ENCODE data around the gene TEKTIP1. TPM values are rescaled to one million over a fixed set of nuclear protein-coding genes. Genes with fewer than 3 reads are reported as not detected.

TEKTIP1 gene
- total and polyA plus RNA-seq, 2 of the 4 experiments (the other 2 are of a cell fraction) = not detected

GRCh38 chr19:3515891-3516422 is 23.0 kb upstream of the TEKTIP1 start:
- Histone ChIP-seq H3K4ac (ENCODE audit: low read depth, low read length) (no peak overlapping the region), H3K79me1 (ENCODE audit: low read depth in 1 of 2, low read length in 2 of 2) (peaks cover 9 to 95% of the 10 kb centered on the region in 2 experiments), H4K5ac (ENCODE audit: low read depth, low read length) (no peak overlapping the region), H2BK120ac (ENCODE audit: low read depth, low read length) (no peak overlapping the region), H2AK5ac (ENCODE audit: low read depth, low read length) (peak overlapping the region; percentile 5; the same call in 1 of the 2 replicates), H4K8ac (ENCODE audit: low read depth in 2 of 2, low read length in 2 of 2) (no peak overlapping the region), H3K27ac (ENCODE audit: insufficient read depth, low read length) (no peak overlapping the region), H3K9ac (ENCODE audit: low read depth, low read length) (no peak overlapping the region), H3K4me3 (ENCODE audit: insufficient read depth, low read depth, low read length) (no peak overlapping the region), H3K36me3 (ENCODE audit: control insufficient read depth, insufficient read depth, low read length) (peaks cover 12% of the 10 kb centered on the region; the same call in 1 of the 2 replicates), H4K91ac (ENCODE audit: insufficient read depth, low read depth, low read length) (no peak overlapping the region), H2AFZ (replicated peaks; ENCODE audit: low read length, poor library complexity) (no peak overlapping the region), H3K4me1 (ENCODE audit: control insufficient read depth, insufficient read depth, low read length) (peaks cover 13% of the 10 kb centered on the region), H3K23ac (ENCODE audit: low read depth, low read length) (peak overlapping the region; percentile 60; the same call in 1 of the 2 replicates), H4K20me1 (ENCODE audit: insufficient read depth, low read length) (peaks cover 99% of the 10 kb centered on the region), H3K4me2 (ENCODE audit: low read depth, low read length) (no peak overlapping the region), H3K18ac (ENCODE audit: low read depth, low read length) (no peak overlapping the region), H3K9me3 (ENCODE audit: control insufficient read depth, insufficient read depth, low read length) (no peaks in the 10 kb centered on the region), H2BK20ac (ENCODE audit: low read depth, low read length) (no peak overlapping the region), H3K56ac (ENCODE audit: extremely low read depth, insufficient read depth, low read length) (no peak overlapping the region), H3K27me3 (ENCODE audit: control insufficient read depth, insufficient read depth, low read length) (no peaks in the 10 kb centered on the region), H3K9me1 (ENCODE audit: insufficient read depth, low read length) (peaks cover 21% of the 10 kb centered on the region; the same call in 1 of the 2 replicates), H2AK9ac (replicated peaks; ENCODE audit: low read depth, low read length, poor library complexity) (no peak overlapping the region), H2BK15ac (ENCODE audit: low read depth, low read length) (no peak overlapping the region), H2BK5ac (ENCODE audit: low read depth, low read length, poor library complexity, severe bottlenecking) (no peak overlapping the region), H3K14ac (replicated peaks; ENCODE audit: low read depth, low read length) (no peak overlapping the region)
- WGBS, 2 experiments (ENCODE audit: extremely low coverage in 2 of 2, insufficient read length in 1 of 2) = 37% methylated on average over 7 of the region's 15 CpGs; no CpG with 5 or more reads in 1 of the 2 experiments
- DNase-seq = peak; percentile 50
- BruUV-seq (replicated peaks) = no TSS peak
- dilution Hi-C loops (cut with HindIII; ENCODE audit: low sequenced_read_pairs, unreplicated experiment) (no loop called here), intact Hi-C loops (cut with micrococcal nuclease) (no loop called here), in situ Hi-C loops (cut with MboI; ENCODE audit: low sequenced_read_pairs) (no loop called here)
- peak; percentile 21 for ATAC-seq (ENCODE audit: low read depth)
- TF ChIP-seq RCOR1 (IDR thresholded peaks at IDR 0.05; ENCODE audit: insufficient replicate concordance, low read length) (no peak), RAD21 (IDR thresholded peaks at IDR 0.05; ENCODE audit: low read length) (no peak), MAFK (IDR thresholded peaks at IDR 0.05; ENCODE audit: low read depth, low read length) (no peak), FOS (IDR thresholded peaks at IDR 0.05; ENCODE audit: low read depth, low read length) (no peak)
- CTCF ChIA-PET = interaction anchor here (0.9 kb wide), 1 partner anchor 29 kb away, joined by 3 read pairs; no protein-coding TSS in a partner anchor
- POLR2A ChIA-PET (ENCODE audit: unreplicated experiment) = no interaction called here

Measured in IMR-90 (cell line).